ENCODE data around the gene CD247.

DNA sequence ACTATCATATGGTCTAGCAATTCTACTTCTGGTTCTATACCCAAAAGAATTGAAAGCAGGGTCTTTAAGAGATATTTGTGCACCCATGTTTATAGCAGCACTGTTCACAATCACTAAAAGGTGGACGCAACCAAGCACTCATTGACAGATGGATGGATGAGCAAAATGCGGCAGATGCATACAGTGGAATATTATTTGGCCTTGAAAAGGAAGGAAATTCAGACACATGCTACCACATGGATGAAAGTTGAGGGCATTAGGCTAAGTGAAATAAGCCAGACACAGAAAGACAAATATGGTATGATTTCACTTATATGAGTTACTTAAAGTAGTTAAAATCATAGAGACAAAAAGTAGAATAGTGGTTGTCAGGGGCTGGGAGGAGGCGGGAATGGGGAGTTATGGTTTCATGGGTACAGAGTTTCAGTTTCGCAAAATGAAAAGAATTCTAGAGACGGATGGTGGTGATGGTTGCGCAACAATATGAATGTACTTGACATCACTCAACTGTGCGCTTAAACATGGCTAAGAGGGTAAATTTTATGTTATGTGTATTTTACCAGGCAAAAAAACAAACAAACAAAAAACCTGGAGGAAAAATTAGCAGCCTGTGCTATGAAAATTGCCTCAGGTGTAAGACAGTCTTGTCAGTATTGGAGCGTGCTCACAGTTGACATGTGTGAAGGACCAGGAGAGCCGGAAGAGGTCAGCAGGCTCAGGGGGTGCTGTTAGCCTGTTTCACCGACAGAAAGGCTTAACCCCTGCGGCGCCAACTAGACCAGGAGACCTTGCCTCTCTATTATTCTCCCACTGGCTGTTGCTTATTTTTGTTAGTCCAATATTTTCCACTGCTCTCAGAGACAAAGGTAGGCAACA, 26.5 kb downstream of the CD247 start:
- TF ChIP-seq EZH2 (IDR thresholded peaks at IDR 0.05) (no peak), POLR2AphosphoS5 (IDR thresholded peaks at IDR 0.05; ENCODE audit: borderline replicate concordance, low read depth, low read length) (no peak)

All from SK-N-MC (cell line).